Left forelimb (tissue), 1 donor: ENCODE results near the gene LRRC75A.
"Not testable (repeated sequence)": the region's sequence is repeated elsewhere in the genome, so short reads cannot be mapped to it uniquely, and the experiment has no call there.

Experiments used
- DNase-seq: peaks from one replicate; pipeline ENCODE4 v3.0.0-alpha.2; 2018; ENCODE audit warnings: low spot score

LRRC75A gene

DNA sequence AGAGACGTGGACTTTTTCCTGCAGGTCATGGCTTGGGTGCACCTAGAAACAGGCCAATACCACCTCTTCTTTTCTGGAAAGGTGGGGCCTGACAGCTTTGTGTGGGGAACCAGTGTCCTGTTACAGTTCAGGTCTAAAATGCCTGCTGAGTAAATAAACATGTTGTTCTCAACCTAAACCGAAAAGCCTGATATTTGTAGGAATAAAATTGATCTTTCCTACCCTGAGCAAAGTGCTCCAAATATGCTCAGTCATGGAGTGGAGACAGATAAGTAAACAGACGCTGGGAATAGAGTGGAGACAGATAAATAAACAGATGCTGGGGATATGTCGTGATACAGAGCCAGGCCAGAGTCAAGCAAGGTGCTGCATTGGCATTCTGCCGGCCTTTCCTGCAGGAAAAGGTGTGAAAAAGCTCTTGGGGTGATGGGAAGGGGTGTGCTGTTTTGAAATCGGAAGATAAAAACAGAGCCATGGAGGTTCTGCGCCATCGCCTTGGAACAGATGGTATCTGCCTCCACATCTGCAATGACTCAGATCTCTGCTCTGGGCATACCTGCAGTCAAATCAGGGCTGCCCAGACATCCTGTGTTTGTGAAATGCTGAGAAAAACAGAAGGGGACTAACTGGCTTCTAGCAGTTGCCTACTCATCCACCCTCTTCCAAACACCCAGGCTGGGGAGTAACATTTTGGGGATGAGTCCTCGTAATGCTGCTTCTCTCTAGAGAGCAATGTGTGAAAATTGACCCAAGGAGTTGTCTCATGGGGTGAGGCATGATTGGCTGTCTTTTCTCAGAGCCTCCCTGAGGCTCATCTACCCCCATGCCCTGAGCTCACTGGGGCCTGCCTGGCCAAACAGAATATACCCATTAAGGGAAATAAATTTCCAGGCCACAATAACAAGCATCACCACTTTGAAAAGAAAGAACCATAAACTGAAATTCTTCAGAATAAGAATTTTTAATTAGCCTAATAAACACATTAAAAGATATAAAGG is 93.4 kb downstream of the LRRC75A start:
- no peak for DNase-seq

- DNase-seq: not testable (repeated sequence)
Observed at GRCh38 chr17:16396693-16397092, 95.3 kb downstream of the LRRC75A start.

DNA sequence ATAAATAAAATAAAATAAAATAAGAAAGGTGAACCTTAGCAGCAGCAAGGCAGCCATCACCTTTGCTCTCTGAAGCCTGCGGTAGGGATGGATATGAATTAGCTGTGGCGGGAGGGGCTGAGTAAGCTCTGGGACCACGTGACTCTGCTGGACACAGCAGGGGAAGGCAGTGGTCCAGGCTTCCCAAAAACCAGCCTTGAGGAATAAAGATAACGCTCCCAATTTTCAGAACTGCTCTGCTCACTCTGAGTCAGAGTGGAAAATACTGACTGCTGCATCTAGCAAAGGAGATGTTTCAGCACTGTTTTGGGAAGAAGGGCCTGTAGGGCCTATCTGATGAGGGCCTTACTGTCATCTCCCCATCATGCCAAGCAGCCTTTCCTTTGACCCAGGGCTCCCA is 96.1 kb downstream of the LRRC75A start:
- not testable (repeated sequence) for DNase-seq

GRCh38 chr17:16392491-16392890 is 99.5 kb downstream of the LRRC75A start:
- not testable (repeated sequence) for DNase-seq
